ENCODE data around the gene FUBP3.

FUBP3 gene

GRCh38 chr9:130554606-130555005 is 24.8 kb upstream of the FUBP3 start:
- no peaks in the 10 kb centered on the region for H3K9me3 ChIP-seq (ENCODE audit: insufficient read depth, low read length)
- no peaks in the 10 kb centered on the region for H3K27me3 ChIP-seq (ENCODE audit: low read depth, low read length)
- no peaks in the 10 kb centered on the region for H3K4me1 ChIP-seq (ENCODE audit: low read length)
- H3K27ac ChIP-seq (ENCODE audit: low read length): no peak overlapping the region
- no peak overlapping the region for H2AFZ ChIP-seq (ENCODE audit: low read depth, low read length)
- H3K9ac ChIP-seq (ENCODE audit: low read length): no peak overlapping the region
- no peak overlapping the region for H3K4me3 ChIP-seq (ENCODE audit: low read length)
- H4K20me1 ChIP-seq (ENCODE audit: insufficient read depth, low read length): no peaks in the 10 kb centered on the region
- H3K4me2 ChIP-seq (ENCODE audit: low read length): no peak overlapping the region
- TF ChIP-seq EZH2phosphoT487 (IDR thresholded peaks at IDR 0.05; ENCODE audit: low read depth): no peak
- TF ChIP-seq CTCF (IDR thresholded peaks at IDR 0.05; ENCODE audit: low read depth, low read length): no peak
- no peaks in the 10 kb centered on the region for H3K79me2 ChIP-seq (ENCODE audit: low read length)
- H3K36me3 ChIP-seq (replicated peaks; ENCODE audit: low read depth, low read length): no peaks in the 10 kb centered on the region

GRCh38 chr9:130555061-130555460 is 24.3 kb upstream of the FUBP3 start:
- Histone ChIP-seq H3K9me3 (ENCODE audit: insufficient read depth, low read length) (no peaks in the 10 kb centered on the region), H2AFZ (ENCODE audit: low read depth, low read length) (no peak overlapping the region), H4K20me1 (ENCODE audit: insufficient read depth, low read length) (no peaks in the 10 kb centered on the region), H3K9ac (ENCODE audit: low read length) (no peak overlapping the region), H3K79me2 (ENCODE audit: low read length) (no peaks in the 10 kb centered on the region), H3K36me3 (replicated peaks; ENCODE audit: low read depth, low read length) (no peaks in the 10 kb centered on the region), H3K4me2 (ENCODE audit: low read length) (no peak overlapping the region), H3K27me3 (ENCODE audit: low read depth, low read length) (no peaks in the 10 kb centered on the region), H3K27ac (ENCODE audit: low read length) (no peak overlapping the region), H3K4me1 (ENCODE audit: low read length) (no peaks in the 10 kb centered on the region), H3K4me3 (ENCODE audit: low read length) (no peak overlapping the region)
- TF ChIP-seq CTCF (IDR thresholded peaks at IDR 0.05; ENCODE audit: low read depth, low read length): no peak
- no peak for TF ChIP-seq EZH2phosphoT487 (IDR thresholded peaks at IDR 0.05; ENCODE audit: low read depth)

GRCh38 chr9:130555968-130556367 is 23.4 kb upstream of the FUBP3 start:
- H3K4me1 ChIP-seq (ENCODE audit: low read length): no peaks in the 10 kb centered on the region
- H3K36me3 ChIP-seq (replicated peaks; ENCODE audit: low read depth, low read length): no peaks in the 10 kb centered on the region
- no peak overlapping the region for H3K4me2 ChIP-seq (ENCODE audit: low read length)
- no peak overlapping the region; the same call in 1 of the 2 replicates for H2AFZ ChIP-seq (ENCODE audit: low read depth, low read length)
- H3K79me2 ChIP-seq (ENCODE audit: low read length): no peaks in the 10 kb centered on the region
- H4K20me1 ChIP-seq (ENCODE audit: insufficient read depth, low read length): no peaks in the 10 kb centered on the region
- H3K4me3 ChIP-seq (ENCODE audit: low read length): no peak overlapping the region
- no peaks in the 10 kb centered on the region for H3K9me3 ChIP-seq (ENCODE audit: insufficient read depth, low read length)
- no peaks in the 10 kb centered on the region for H3K27me3 ChIP-seq (ENCODE audit: low read depth, low read length)
- no peak overlapping the region for H3K9ac ChIP-seq (ENCODE audit: low read length)
- TF ChIP-seq EZH2phosphoT487 (IDR thresholded peaks at IDR 0.05; ENCODE audit: low read depth) (no peak), CTCF (IDR thresholded peaks at IDR 0.05; ENCODE audit: low read depth, low read length) (no peak)
- no peak overlapping the region for H3K27ac ChIP-seq (ENCODE audit: low read length)

GRCh38 chr9:130556396-130557076 is 22.8 kb upstream of the FUBP3 start:
- H3K27me3 ChIP-seq (ENCODE audit: low read depth, low read length): no peaks in the 10 kb centered on the region
- H3K27ac ChIP-seq (ENCODE audit: low read length): no peak overlapping the region
- H3K4me1 ChIP-seq (ENCODE audit: low read length): no peaks in the 10 kb centered on the region
- no peaks in the 10 kb centered on the region for H3K9me3 ChIP-seq (ENCODE audit: insufficient read depth, low read length)
- no peak overlapping the region; the same call in 1 of the 2 replicates for H2AFZ ChIP-seq (ENCODE audit: low read depth, low read length)
- no peaks in the 10 kb centered on the region for H3K36me3 ChIP-seq (replicated peaks; ENCODE audit: low read depth, low read length)
- H3K9ac ChIP-seq (ENCODE audit: low read length): no peak overlapping the region
- H3K4me2 ChIP-seq (ENCODE audit: low read length): no peak overlapping the region
- TF ChIP-seq CTCF (IDR thresholded peaks at IDR 0.05; ENCODE audit: low read depth, low read length) (no peak), EZH2phosphoT487 (IDR thresholded peaks at IDR 0.05; ENCODE audit: low read depth) (no peak)
- H4K20me1 ChIP-seq (ENCODE audit: insufficient read depth, low read length): no peaks in the 10 kb centered on the region
- H3K79me2 ChIP-seq (ENCODE audit: low read length): no peaks in the 10 kb centered on the region
- H3K4me3 ChIP-seq (ENCODE audit: low read length): no peak overlapping the region
